Common myeloid progenitor, CD34-positive (primary cell): ENCODE results near the gene HTT-AS.

Experiments used
- CTCF ChIA-PET: fragments of 350-600 bp; sonication (Branson Sonifier 250); formaldehyde crosslinking; loops from one replicate; lab custom pipeline; 2021; ENCODE audit warnings: antibody characterized with exemption; lab: Charles Lee
- POLR2A ChIA-PET: fragments of 350-600 bp; sonication (Branson Sonifier 250); formaldehyde crosslinking; loops from one replicate; lab custom pipeline; 2021; ENCODE audit warnings: antibody characterized with exemption; lab: Charles Lee
- DNase-seq, 3 donors: peaks; one replicate each; pipeline versions ENCODE4 v3.0.0 to v3.0.0-alpha.2; 2013
- H3K27ac ChIP-seq, 2 experiments: 1 replicate in 1 of 2; 2 replicates in 1 of 2; pipeline ENCODE4 v1.7.0; 2013; ENCODE audit warnings: inconsistent platforms in 2 of 2, low read length in 2 of 2, mild to moderate bottlenecking in 2 of 2, low read depth in 1 of 2, moderate library complexity in 1 of 2; ENCODE audit not compliant: severe bottlenecking in 2 of 2, insufficient read depth in 1 of 2, poor library complexity in 1 of 2
- H3K27me3 ChIP-seq, 5 experiments: replicated peaks in 2 of 5; 1 replicate in 3 of 5; 2 replicates in 2 of 5; pipeline versions ENCODE4 v1.6.1 to v1.7.0; 2013; ENCODE audit warnings: low read length in 4 of 5, mild to moderate bottlenecking in 2 of 5, moderate library complexity in 2 of 5, inconsistent platforms in 1 of 5; ENCODE audit not compliant: insufficient read depth in 5 of 5, control insufficient read depth in 4 of 5
- H3K36me3 ChIP-seq, 4 experiments: 1 replicate in 2 of 4; 2 replicates in 2 of 4; pipeline versions ENCODE4 v1.6.1 to v1.7.0; 2013; ENCODE audit warnings: low read length in 3 of 4, control low read depth in 1 of 4, mild to moderate bottlenecking in 1 of 4; ENCODE audit not compliant: control insufficient read depth in 4 of 4, insufficient read depth in 4 of 4
- H3K4me1 ChIP-seq, 4 experiments: 1 replicate in 3 of 4; 2 replicates in 1 of 4; pipeline versions ENCODE4 v1.6.1 to v1.7.1; 2013; ENCODE audit warnings: low read length in 3 of 4, mild to moderate bottlenecking in 3 of 4, control low read depth in 1 of 4, inconsistent platforms in 1 of 4, moderate library complexity in 1 of 4; ENCODE audit not compliant: control insufficient read depth in 4 of 4, insufficient read depth in 4 of 4; ENCODE audit errors: control extremely low read depth in 1 of 4
- H3K4me3 ChIP-seq, 7 experiments: 1 replicate in 4 of 7; 2 replicates in 3 of 7; pipeline versions ENCODE4 v1.5.1 to v1.7.0; 2013; ENCODE audit warnings: mild to moderate bottlenecking in 7 of 7, low read length in 6 of 7, moderate library complexity in 6 of 7, inconsistent platforms in 2 of 7, low read depth in 2 of 7, control low read depth in 1 of 7; ENCODE audit not compliant: insufficient read depth in 4 of 7, control insufficient read depth in 1 of 7; ENCODE audit errors: extremely low read depth in 1 of 7
- H3K9me3 ChIP-seq, 5 experiments: 1 replicate in 4 of 5; 2 replicates in 1 of 5; pipeline versions ENCODE4 v1.6.1 to v1.7.1; 2013; ENCODE audit warnings: low read length in 4 of 5, mild to moderate bottlenecking in 2 of 5, inconsistent platforms in 1 of 5, low read depth in 1 of 5, moderate library complexity in 1 of 5; ENCODE audit not compliant: control insufficient read depth in 4 of 5, insufficient read depth in 2 of 5; ENCODE audit errors: control extremely low read depth in 1 of 5
- WGBS: methylation state at CpG from one replicate; pipeline ENCODE4 v1.1.5; 2013; ENCODE audit not compliant: insufficient coverage; 5-methylcytosine and 5-hydroxymethylcytosine counted together

The HTT-AS gene

GRCh38 chr4:3026540-3026939 lies 47.8 kb downstream of the HTT-AS start:
- CTCF ChIA-PET: no interaction called here
- Histone ChIP-seq H3K9me3 (peaks cover 0 to 7% (median 6%) of the 10 kb centered on the region in 5 experiments), H3K4me3 (no peak overlapping the region), H3K27me3 (no peaks in the 10 kb centered on the region), H3K27ac (no peak overlapping the region), H3K36me3 (no peaks in the 10 kb centered on the region), H3K4me1 (no peaks in the 10 kb centered on the region)
- POLR2A ChIA-PET: no interaction called here
- 99% methylated on average over 7 of the region's 9 CpGs for WGBS
- DNase-seq: no peak

DNA sequence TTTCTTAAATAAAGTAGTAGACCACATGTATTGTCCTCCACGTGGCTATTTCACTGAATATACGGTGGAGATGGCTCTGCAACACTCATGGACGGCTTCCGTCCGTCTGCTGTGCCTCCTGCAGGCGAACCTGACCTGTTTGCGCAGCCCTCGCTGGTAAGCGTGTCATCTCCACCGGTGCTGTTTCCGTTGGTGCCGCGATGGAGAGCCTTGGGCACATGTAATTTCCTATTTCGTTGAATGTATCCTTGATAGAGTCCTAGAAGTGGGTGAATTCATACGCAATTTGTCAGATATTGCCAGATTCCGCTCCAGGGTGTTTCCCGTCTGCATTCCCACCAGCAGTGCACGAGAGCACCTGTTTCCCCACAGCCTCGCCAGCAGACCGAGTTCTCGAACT lies 48.5 kb downstream of the HTT-AS start:
- no peak for DNase-seq
- Histone ChIP-seq H3K4me3 (no peak overlapping the region), H3K36me3 (no peaks in the 10 kb centered on the region), H3K9me3 (peaks cover 0 to 7% (median 6%) of the 10 kb centered on the region in 5 experiments), H3K27ac (no peak overlapping the region), H3K27me3 (no peaks in the 10 kb centered on the region), H3K4me1 (no peaks in the 10 kb centered on the region)
- CTCF ChIA-PET: no interaction called here
- 96% methylated on average over 14 of the region's 21 CpGs for WGBS
- POLR2A ChIA-PET: no interaction called here

- Histone ChIP-seq H3K36me3 (no peaks in the 10 kb centered on the region), H3K4me1 (peaks cover 0 to under 1% (median under 1%) of the 10 kb centered on the region in 4 experiments), H3K27ac (no peak overlapping the region), H3K27me3 (no peaks in the 10 kb centered on the region), H3K9me3 (peaks cover 0 to 7% (median 6%) of the 10 kb centered on the region in 5 experiments), H3K4me3 (no peak overlapping the region)
- no peak for DNase-seq
- POLR2A ChIA-PET: no interaction called here
- CTCF ChIA-PET: no interaction called here
- 75% methylated on average over 1 of the region's 3 CpGs for WGBS
Observed at GRCh38 chr4:3022651-3023050, 51.7 kb downstream of the HTT-AS start.

DNA sequence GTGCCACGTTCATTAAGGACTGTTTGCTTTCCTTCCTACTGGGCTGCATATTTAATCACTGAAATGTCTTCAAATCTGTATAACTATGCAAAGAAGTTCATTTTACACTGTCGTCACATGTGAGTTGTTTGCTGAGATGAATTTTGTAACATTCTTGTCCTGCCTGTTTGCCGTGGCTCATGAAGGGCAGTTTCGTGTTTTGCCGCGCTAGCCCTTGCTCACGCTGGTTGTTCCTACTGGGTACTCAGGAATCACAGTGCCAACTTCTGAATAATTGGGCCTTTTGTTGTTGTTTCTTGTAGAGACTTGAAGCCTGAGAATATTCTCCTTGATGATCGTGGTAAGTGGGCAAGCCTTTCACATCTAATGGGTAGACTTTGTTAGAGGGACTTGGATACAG lies 52.2 kb downstream of the HTT-AS start:
- CTCF ChIA-PET: no interaction called here
- Histone ChIP-seq H3K27me3 (no peaks in the 10 kb centered on the region), H3K36me3 (no peaks in the 10 kb centered on the region), H3K4me3 (no peak overlapping the region), H3K27ac (no peak overlapping the region), H3K4me1 (peaks cover 0 to 5% (median 3%) of the 10 kb centered on the region in 4 experiments), H3K9me3 (peaks cover 0 to 7% (median 6%) of the 10 kb centered on the region in 5 experiments)
- POLR2A ChIA-PET: no interaction called here
- DNase-seq: no peak
- 88% methylated on average over 6 of the region's 8 CpGs for WGBS

DNA sequence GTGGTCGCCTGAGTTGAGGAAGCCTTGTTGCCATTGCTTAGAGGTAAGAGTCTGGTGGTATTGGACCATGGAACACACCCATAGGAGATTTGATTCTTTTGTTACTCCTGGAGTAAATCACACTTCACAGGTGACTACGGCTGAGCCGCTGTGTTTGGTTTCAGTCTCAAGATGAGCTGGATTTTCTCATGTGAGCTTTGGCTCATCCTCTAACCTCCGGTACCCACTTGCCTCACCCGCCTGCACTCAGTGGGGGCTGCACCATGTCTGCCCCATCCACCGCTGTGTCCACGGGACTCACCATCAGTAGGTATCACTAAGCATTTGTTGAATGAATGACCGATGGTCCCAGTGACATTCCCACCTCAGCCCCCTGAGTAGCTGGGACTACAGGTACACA lies 52.7 kb downstream of the HTT-AS start:
- H3K27ac ChIP-seq: no peak overlapping the region
- H3K4me3 ChIP-seq: no peak overlapping the region
- ChIA-PET POLR2A (no interaction called here), CTCF (no interaction called here)
- 97% methylated on average over 8 of the region's 8 CpGs for WGBS
- H3K27me3 ChIP-seq: no peaks in the 10 kb centered on the region
- DNase-seq: no peak
- H3K36me3 ChIP-seq: no peaks in the 10 kb centered on the region
- peaks cover 0 to 9% (median 4%) of the 10 kb centered on the region in 4 experiments for H3K4me1 ChIP-seq
- H3K9me3 ChIP-seq: peaks cover 0 to 7% (median 6%) of the 10 kb centered on the region in 5 experiments

GRCh38 chr4:3021127-3021526 lies 53.2 kb downstream of the HTT-AS start:
- Histone ChIP-seq H3K27ac (no peak overlapping the region), H3K4me1 (peaks cover 0 to 9% (median 4%) of the 10 kb centered on the region in 4 experiments), H3K4me3 (no peak overlapping the region), H3K27me3 (no peaks in the 10 kb centered on the region), H3K36me3 (no peaks in the 10 kb centered on the region), H3K9me3 (peaks cover 0 to 7% (median 6%) of the 10 kb centered on the region in 5 experiments)
- DNase-seq: no peak
- WGBS: 100% methylated on average over 6 of the region's 6 CpGs
- ChIA-PET CTCF (no interaction called here), POLR2A (no interaction called here)

DNA sequence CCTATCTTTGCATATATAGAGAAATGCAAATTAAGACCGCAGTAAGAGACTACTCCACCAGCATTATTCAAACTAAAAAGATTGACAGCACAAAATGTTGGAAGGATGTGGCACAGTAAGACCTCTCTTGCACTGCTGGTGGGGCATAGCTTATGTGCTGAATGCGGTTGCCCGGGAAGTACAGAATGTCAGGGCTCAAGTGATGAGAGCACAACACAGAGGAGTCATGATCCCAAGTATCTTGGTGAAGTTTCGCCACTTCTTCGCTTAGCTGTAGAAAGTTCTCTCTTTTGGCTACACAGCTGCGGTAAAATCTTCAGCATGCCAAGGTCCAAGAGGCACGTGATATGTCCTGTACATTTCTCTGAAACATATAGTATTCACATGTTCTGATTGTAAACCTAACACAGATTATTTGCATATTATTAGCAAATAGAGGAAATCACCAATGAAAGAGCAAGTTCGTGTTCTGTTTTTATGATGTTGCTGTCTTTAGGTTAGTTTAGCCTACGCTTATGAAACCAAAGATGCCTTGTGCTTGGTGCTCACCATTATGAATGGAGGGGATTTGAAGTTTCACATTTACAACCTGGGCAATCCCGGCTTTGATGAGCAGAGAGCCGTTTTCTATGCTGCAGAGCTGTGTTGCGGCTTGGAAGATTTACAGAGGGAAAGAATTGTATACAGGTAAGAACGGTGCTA lies 55.0 kb downstream of the HTT-AS start:
- ChIA-PET CTCF (no interaction called here), POLR2A (no interaction called here)
- WGBS: 95% methylated on average over 9 of the region's 13 CpGs
- peaks cover 0 to 9% (median 4%) of the 10 kb centered on the region in 4 experiments for H3K4me1 ChIP-seq
- no peaks in the 10 kb centered on the region for H3K27me3 ChIP-seq
- H3K27ac ChIP-seq: no peak overlapping the region
- no peak overlapping the region for H3K4me3 ChIP-seq
- H3K36me3 ChIP-seq: no peaks in the 10 kb centered on the region
- DNase-seq: no peak
- H3K9me3 ChIP-seq: peaks cover 0 to 7% (median 6%) of the 10 kb centered on the region in 5 experiments
